Activated gamma-delta T cell treated with anti-CD3 and anti-CD28 coated beads, Interleukin-2, amount 50 U/mL, for 16 hours (primary cell): ENCODE measurements around the gene HLF.
A peak's percentile ranks its signal among the peaks of the same experiment; 100 is the strongest.

Source experiments
- DNase-seq: peaks from one replicate; pipeline ENCODE4 v3.0.0-alpha.2; 2020; ENCODE audit warnings: low read depth

HLF gene, protein sequence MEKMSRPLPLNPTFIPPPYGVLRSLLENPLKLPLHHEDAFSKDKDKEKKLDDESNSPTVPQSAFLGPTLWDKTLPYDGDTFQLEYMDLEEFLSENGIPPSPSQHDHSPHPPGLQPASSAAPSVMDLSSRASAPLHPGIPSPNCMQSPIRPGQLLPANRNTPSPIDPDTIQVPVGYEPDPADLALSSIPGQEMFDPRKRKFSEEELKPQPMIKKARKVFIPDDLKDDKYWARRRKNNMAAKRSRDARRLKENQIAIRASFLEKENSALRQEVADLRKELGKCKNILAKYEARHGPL

DNA sequence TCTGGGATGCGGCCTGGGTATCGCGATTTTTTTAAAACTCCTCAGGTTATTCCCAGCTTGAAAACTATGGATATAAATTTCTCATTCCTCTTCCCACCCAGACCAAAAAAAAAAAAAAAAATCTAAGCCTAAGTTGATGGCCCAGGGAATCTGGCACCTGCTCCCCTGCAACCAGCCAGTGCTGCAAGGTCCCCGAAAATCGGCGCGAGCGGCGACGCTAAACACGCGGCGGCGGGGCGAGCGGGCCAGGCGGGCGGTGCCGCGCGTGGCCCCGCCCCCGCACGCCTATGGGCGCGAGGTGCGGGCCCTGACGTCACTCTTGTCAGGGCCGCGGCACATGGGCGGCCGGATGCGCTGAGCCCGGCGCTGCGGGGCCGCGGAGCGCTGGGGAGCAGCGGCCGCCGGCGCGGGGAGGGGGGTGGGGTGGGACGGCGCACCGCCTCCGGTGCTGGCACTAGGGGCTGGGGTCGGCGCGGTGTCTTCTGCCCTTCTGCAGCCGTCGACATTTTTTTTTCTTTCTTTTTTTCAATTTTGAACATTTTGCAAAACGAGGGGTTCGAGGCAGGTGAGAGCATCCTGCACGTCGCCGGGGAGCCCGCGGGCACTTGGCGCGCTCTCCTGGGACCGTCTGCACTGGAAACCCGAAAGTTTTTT lies at the start of gene HLF:
TSS of gene HLF (plus strand) at position 316 of the 654 bp plus-strand sequence. CDS start 525 bp downstream, outside the sequence.
- DNase-seq, result peak; percentile 30

DNA sequence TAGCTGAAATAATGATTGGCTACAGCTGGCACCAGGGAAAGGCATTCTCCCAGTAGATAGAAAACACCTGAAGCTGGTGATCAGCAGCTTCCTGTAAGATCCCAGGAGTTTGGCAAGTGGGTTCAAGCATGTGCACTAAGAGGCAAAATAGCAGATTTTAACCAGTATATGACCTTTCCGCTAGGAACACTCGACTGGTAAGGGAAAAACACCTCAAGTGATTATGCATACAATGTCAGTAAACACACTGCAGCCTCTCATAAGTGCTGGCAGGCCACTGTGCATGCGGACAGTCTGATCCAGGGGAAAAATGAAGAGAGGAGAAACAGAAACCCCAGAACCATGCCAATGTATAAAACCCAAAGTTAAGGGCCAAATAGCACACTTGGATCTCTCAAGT lies 49.0 kb upstream of the HLF start:
- DNase-seq, result no peak

DNA sequence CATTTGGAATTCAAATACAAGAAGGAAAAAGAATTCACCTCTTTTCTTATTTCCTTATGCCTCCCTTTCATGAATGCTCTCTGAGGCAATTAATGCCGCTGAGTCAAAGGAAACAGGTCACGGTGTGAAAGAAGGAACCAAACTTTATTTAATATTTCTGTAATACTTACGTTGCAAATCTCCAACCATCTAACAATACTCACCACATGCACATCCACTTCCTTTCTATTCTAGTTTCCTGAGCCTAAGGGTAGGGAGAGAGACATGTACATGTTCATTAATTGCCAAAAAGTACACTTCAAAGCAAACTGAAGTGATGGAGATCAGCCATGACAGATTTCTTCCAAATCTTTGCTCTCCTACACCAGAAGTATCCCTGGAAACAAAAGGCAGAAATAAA lies 47.9 kb upstream of the HLF start:
- DNase-seq, result no peak

DNA sequence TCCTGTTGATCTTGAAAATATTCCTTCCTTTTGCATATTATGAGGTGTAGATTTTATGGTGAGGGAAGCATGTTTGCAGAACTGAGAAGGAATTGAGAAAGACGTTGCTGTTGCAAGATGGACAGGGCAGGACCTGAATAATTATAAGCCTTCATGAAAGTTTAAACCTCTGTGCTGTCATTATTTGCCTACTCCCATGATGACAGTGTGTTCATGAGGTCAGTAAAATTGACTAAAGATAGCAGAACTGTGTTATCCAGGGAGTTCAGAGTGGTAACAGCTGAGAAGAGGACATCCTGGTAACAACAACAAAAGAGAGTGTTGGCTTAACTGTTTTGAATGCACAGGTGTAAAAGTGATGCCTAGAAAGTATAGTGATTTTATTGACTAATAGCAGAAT lies 45.3 kb upstream of the HLF start:
- no peak for DNase-seq

DNA sequence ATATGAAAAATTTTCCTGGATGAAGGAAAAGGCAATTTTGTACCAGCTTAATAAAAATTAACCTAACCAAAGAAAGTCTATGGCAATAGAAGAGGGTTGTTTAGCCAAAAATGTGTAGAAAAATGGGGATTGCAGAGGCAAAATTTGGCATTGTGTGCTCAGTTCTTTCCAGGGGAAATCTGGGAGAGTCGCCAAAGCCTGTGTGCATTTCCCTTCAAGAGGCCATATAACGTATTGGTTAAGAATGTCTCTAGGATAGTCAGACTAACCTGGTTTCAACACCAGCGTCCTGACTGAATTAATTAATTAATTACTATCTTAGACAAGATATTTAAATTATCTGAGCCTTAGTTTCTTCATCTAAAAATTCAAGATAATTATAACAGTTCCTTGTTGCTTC lies 44.8 kb upstream of the HLF start:
- no peak for DNase-seq

DNA sequence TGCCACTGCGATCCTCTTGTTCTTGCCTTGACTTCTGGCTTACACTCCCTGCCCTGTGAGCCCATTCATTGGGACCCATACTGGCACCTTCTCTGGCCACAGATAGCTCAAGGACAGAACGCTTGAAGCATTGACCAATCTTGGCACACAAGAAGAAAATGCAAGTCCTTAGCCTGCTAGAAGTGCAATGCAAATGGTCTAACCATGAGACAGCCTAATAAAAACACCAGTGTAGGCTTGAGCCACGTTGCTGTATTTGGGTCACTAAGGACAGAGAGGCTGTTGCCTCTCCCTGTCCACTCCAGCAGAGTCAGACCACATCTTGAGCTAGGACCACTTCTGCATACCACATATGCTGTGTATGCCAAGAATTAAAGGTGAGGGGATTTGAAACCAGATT lies 41.2 kb upstream of the HLF start:
- no peak for DNase-seq

DNA sequence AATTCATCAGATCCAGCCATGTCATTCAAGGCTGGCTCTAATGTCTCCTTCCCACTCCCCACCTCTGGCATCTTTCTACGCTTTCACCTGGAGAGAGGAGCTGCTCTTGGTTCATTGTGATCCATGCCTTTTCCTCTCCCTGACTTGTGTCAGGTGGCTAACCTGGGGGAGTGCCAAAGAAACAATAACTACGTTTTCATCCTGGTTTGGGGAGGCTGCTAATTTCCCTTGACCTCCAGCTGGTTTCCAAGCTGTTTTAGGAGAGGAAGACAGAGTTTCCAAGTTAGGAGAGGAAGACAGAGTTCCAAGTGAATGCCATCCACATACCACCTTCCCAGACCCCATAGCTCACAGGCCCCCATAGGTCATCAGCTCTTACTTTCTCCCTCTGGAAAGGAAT lies 40.0 kb upstream of the HLF start:
- no peak for DNase-seq

DNA sequence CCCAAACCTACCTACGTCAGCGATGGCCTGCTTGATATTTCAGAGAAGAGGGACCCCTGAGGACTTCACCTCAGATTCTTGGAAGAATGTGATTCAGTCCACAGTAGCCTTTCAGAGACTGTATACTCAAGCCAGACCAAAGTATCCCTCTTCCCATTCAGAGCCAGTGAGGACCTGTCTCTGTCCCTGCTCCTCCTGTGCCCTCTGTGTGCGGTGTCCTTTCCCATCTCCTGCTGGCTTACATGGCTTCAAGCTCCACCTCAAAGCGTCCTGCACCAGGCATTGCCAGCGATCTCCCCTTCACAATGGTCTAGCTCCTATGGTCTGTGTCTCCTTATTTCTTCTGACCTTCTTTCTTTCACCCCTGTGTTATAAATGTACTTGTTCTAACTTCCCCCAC lies 39.5 kb upstream of the HLF start:
- DNase-seq, result no peak

DNA sequence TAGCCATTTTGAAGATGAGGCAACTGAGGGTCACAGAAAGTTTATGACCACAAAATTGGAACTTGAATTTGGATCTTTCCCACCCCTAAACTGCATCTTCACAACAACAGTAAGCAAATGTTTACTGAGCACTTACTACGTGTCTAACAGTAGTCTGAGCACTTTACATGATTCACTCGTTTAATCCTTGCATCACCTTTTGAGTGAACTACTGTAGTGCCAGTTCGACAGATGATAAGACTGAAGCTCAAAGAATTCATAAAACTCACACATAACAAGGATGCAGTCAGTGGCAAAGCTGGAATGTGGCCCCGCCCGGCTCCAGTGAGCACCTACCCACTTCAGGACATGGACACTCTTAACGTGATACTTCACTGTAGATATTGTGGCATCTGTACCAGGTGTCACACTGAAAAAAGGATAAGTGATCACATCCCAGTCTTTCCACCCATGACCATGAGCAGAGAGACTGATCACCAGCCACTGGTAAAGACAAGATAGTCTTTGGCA lies 36.0 kb upstream of the HLF start:
- no peak for DNase-seq

DNA sequence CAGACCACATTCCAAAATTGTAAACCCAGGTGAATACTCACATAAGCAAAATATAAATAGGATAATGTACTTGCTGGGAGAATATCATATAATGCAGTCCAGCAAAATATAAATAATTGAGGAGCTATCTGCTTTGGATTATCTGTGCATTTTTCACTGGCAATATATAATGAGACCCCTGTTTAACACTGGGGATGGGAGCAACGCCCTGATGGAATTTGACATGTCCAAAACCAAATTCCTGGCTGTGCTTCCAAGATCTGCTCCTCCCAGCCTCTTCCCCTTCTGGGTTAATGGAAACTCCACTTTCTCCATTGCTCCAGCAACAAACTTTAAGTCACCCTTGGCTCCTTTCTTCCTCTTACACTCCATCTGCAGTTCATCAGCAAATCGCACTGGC lies 35.5 kb upstream of the HLF start:
- DNase-seq, result no peak

DNA sequence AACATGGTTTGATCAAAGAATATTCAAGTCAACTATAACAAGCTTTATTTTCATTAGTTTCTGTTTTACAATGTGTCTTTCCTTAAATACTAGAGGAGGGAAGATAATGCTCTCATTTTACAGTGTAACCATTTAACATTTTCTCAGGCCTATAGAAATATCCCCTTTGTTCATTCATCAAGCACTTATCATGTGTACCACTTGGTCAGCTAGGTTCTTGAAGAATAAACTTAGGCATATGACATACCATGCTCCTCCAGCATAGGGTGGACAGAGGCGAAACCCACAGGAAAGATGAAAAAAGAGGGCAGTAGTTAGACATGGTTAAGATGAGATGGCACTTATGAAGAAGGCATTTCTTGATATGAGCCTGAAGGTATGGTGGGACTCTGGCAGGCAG lies 34.0 kb upstream of the HLF start:
- DNase-seq, result no peak

DNA sequence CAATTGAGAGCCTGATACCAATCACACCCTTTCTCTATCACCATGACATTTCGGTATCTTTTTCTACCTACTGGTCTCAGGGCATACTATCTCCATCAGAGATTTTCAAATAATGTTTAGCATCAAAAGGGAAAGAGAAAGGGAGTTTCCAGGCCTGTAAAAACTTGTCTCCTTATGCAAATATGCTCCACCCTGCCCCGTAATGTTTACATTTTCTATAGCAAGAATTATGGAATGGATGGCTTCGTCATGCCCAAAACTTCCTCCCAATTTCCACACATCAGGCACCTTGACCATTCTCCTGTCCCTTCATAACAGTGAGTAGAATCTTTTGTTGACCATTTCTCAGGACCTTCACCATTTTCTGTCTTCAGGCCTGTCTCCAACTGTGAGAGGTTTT lies 30.9 kb upstream of the HLF start:
- DNase-seq, result no peak

DNA sequence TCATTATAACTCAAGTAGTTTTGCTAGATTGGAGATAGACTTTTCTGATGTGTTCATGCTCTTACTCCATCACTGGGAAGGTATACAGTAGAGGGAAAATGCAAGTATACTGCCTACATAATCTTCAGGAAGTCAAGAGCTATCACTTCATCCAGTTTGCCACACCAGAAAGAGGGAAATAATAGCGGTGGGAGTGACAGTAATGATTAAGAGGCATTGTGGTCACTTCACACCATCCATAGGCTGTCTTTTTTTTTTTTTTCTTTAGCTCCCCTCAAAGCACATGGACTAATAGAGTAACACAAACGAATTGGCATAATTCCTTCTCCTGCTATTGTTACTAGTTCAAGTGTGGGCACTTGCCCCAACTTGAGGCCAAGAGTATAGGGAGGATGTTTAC lies 28.4 kb upstream of the HLF start:
- no peak for DNase-seq

DNA sequence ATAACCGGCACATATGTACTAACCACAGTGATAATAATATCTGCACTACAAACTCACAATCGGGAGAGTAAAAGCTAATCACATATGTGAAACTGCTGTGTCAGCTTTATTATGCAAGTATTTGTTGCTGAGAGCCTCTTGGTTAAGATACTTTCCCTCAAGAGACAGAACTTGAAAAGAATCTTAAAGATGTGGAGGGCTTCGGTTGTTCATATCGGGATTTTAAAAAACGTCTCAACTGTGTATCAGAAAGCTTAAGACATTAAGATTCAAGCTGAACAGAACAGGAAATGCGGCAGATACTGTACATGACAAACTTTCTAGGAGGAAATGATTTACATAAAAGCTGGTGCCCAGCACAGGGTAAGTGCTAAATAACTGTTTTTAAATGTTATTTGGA lies 27.5 kb upstream of the HLF start:
- DNase-seq, result no peak

DNA sequence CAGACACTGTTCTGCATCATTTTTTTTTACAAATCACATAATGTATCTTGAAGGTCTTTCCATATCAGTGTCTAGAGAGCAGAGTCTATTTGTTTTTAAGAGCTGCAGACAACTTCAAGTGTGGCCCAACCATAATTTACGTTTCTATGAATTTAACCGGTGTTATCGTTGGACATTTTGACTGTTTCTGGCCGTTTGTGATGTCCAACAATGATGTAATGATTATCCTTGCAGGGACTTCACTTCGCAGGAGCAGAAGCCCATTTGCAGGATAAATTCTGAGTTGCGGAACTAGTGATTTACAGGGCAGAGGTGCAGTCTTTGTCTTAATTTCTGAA lies 26.9 kb upstream of the HLF start:
- DNase-seq, result no peak

DNA sequence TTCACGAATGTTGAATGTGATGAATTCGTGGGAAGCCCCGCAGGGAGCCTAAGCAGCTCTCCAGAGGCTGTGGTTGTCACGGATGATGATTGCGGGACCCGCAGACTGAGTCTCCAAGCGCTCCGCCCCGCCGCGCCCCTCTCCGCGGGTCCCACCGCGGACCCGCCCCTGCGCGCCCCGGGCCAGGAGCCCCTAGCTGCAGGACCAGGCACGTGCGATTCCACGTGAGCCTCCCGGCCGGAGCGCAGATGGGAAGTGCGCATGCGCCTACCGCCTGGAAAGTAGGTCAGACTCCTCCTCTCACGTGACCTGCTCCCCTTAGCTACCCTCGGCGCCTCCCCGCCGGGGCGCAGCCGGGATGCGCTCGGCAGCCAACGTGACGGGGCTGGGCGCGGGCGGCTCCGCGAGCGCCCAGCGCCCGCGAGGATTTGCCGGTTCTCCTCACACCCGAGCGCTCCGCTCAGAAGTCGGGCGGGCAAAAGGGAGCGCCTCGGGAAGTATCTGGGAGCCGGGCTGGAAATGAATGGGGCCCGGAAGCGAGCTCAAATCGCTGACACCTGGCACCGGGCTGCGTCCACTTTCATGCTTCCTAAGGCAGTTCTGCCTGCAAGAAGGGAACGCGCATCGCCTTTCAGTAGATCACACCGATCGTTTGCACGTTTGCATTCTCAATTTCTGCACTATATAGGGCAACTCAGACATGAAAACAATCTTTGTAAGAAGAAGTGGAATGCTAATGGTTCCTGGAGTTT lies 26.4 kb upstream of the HLF start:
- peak; percentile 61 for DNase-seq

DNA sequence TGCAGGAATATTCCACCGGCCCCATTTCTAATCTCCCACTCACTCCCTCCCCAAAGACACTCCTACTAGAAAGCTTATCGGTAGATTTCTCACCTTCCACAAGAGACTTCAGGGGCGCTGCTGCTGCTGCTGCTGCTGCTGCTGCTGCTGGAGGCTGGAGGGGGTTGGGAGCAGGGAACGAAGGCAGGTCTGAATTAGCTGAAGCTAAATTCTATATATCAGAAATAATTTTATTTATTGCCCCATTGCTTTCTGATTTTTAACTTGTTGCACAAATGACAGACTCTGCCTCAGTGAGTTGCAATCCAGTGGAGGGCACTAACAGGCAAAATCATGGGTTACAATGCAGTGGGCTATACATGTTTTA lies 25.8 kb upstream of the HLF start:
- DNase-seq, result no peak

DNA sequence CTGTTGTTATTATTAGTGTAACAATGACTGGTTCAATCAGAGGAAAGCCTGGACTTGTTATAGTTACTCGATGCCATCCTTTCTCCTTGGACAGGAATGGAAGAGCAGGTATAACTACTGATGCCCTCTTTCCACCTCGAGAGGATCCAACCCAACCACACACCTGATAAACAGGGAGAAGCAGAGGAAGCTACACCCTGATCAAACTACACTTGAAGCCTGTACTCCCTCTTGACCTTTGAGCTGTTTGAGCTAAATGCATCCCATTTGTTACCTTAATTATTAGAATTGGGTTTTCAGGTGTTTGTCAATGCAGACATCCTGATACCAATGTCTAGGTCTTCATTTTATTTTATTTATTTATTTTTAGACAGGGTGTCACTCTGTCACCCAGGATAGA lies 23.7 kb upstream of the HLF start:
- DNase-seq, result no peak

DNA sequence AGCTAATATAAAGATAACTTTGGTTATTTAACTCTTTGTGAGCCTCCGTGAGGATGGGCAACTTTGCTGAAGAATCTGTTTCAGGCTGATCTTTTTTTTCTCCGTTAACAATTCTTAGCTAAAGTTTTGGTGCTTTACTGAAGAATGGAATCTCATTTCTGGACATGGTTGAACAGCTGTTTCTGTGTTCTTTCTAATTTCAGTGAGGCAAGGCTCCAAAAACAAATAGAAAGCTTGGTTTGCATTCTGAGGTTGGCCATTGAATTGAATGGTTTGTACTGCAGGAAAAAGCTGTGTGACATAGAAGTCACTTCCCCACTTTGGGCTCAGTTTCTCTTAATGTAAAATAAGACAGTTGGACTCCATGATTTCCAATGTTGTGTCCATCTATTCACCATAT lies 22.3 kb upstream of the HLF start:
- DNase-seq, result no peak

DNA sequence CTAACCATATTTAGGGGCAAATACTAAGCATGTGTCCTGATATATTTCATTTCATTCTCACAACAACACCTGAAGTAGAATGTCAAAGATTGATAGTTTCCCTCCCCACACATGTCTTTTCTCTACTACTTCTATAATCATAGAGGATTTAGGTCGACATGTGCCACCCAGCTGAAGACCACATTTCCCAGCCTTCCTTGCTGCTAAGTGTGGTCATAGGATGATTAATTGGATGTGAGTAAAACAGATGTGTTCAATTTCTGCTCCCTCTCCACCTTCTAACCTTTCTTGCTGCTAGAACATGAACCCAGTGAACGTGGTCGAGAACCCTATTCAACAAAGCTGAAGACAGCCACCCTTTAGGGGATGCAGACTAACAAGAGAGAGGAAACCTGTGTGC lies 18.8 kb upstream of the HLF start:
- DNase-seq, result no peak

DNA sequence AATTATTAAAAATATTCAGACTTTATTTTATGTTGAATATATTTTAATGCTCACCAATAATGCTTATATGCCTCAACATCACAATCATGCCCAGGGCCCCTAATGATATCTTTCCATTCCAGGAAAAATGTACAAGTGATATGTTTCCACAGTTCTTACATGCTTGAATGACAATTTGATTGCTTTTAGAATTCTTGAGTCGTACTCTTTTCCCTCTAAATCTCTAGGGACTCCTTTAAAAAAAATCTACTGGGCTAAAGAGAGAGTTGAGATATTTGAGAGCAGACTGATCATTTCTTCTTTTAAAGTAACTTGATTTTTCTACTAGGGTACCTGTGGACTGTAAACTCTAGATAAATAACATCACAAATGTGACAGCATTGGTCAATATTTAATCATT lies 18.2 kb upstream of the HLF start:
- DNase-seq, result no peak

DNA sequence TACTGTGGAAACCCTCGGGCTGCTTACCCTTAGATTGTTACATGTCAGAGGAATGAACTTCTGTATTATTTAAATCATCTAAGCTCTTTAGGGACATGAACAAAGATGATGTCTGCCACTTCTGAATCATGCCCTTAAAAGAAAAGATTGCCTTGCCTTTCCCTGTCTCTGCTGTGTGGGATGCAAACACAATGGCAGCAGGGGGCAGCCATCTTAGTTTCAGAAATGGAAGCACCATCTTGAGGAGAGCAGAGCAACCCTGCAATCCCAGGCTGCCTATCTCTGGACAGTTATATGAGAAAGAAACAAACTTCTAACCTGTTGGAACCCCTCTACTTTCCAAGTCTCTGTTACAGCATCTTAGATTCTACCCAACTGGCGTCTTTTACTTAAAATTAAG lies 16.7 kb upstream of the HLF start:
- no peak for DNase-seq

DNA sequence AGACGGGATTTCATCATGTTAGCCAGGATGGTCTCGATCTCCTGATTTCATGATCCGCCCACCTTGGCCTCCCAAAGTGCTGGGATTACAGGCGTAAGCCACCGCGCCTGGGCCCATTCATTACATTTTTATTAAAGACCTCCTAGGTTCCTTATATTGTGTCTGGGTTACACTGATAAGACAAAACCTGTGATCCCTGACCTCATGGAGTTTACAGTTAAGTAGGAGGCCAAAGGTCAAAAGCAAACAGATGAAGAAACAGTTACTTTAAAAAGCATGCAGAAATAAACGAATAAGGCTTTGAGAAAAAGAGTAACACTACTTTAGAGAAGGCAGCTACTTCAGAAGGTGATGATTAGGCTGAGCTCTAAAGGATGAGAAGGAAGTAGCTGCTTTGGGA lies 14.9 kb upstream of the HLF start:
- DNase-seq, result no peak

DNA sequence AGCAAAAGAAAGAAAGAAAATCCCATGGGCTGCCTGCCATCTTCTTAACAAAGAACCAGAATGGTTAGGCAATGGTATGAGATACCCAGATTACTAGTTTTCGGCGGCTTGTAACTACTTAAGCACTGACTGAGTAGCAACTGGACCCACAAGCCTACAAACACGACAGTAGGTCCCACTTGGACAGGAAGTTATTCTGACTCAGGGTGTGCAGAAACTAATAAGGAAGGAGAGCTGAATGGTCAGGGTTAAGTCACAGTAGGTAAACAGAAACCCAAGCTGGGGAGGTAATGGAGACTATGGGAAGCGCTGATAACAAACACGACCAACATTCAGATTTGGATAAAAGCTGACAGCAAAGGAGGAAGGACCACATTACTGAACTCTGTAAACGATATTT lies 10.4 kb upstream of the HLF start:
- DNase-seq, result no peak
